GM18526 (cell line): Measurements from ENCODE around the gene GDNF.

Source experiments
- POLR2A ChIP-seq: IDR thresholded peaks from 3 replicates; pipeline ENCODE4 v1.6.1; 2011; ENCODE audit not compliant: insufficient read length; ENCODE audit errors: extremely low read depth

The GDNF gene

GRCh38 chr5:37835380-37835973 lies 4.4 kb downstream of the GDNF start:
- TF ChIP-seq POLR2A, result no peak

GRCh38 chr5:37834542-37835379 lies 5.1 kb downstream of the GDNF start:
- TF ChIP-seq POLR2A, result no peak

- TF ChIP-seq POLR2A, result no peak
These were observed 5.9 kb downstream of the GDNF start for GRCh38 chr5:37833990-37834389.

- no peak for TF ChIP-seq POLR2A
These were observed 7.9 kb downstream of the GDNF start for GRCh38 chr5:37831821-37832534.

GRCh38 chr5:37830348-37830747 lies 9.5 kb downstream of the GDNF start:
- TF ChIP-seq POLR2A, result no peak

GRCh38 chr5:37825334-37825915 lies 14.4 kb downstream of the GDNF start:
- no peak for TF ChIP-seq POLR2A

- no peak for TF ChIP-seq POLR2A
These were observed 16.2 kb downstream of the GDNF start for GRCh38 chr5:37823433-37824152.

GRCh38 chr5:37816883-37817282 lies 23.0 kb downstream of the GDNF start:
- no peak for TF ChIP-seq POLR2A

GRCh38 chr5:37816331-37816730 lies 23.5 kb downstream of the GDNF start:
- TF ChIP-seq POLR2A, result no peak

GRCh38 chr5:37815913-37816312 lies 23.9 kb downstream of the GDNF start:
- TF ChIP-seq POLR2A, result no peak

GRCh38 chr5:37814699-37815098 lies 25.1 kb downstream of the GDNF start:
- TF ChIP-seq POLR2A, result no peak

GRCh38 chr5:37812365-37812764 lies 27.5 kb downstream of the GDNF start:
- no peak for TF ChIP-seq POLR2A

GRCh38 chr5:37811866-37812265 lies 28.0 kb downstream of the GDNF start:
- no peak for TF ChIP-seq POLR2A

- no peak for TF ChIP-seq POLR2A
These were observed 29.5 kb downstream of the GDNF start for GRCh38 chr5:37810311-37810710.

GRCh38 chr5:37808945-37809344 lies 30.9 kb downstream of the GDNF start:
- TF ChIP-seq POLR2A, result no peak
